Thyroid gland (tissue), 4 donors: ENCODE results near the gene STARD3NL.

ENCODE experiments used
- CTCF ChIP-seq, 6 experiments: fragments of 200-600 bp in 3 of 6; fragments of 450-650 bp in 3 of 6; sonication (generic) in 3 of 6; IDR thresholded peaks; one replicate each; pipeline ENCODE4 v1.5.1; 2016 to 2019; ENCODE audit warnings: antibody characterized with exemption in 6 of 6, mild to moderate bottlenecking in 2 of 6, inconsistent platforms in 1 of 6, moderate library complexity in 1 of 6
- POLR2A ChIP-seq, 2 donors: fragments of 450-650 bp; IDR thresholded peaks; one replicate each; pipeline ENCODE4 v1.6.1; 2017; ENCODE audit warnings: antibody characterized with exemption in 2 of 2, mild to moderate bottlenecking in 2 of 2, moderate library complexity in 1 of 2

- TF ChIP-seq POLR2A (IDR thresholded peaks at IDR 0.05) (no peak), CTCF (IDR thresholded peaks at IDR 0.05) (no peak)
Measured at GRCh38 chr7:38181111-38181510, 3.1 kb downstream of the STARD3NL start.
